HepG2 (cell line): Measurements from ENCODE around the gene APOC3. TPM values are rescaled to one million over a fixed set of nuclear protein-coding genes. Genes with fewer than 3 reads are reported as not detected.
A peak's percentile ranks its signal among the peaks of the same experiment; 100 is the strongest.

Experiments
- BCL3 ChIP-seq: sonication (generic); formaldehyde crosslinking; IDR thresholded peaks from 2 replicates; pipeline ENCODE4 v1.5.1; 2020; ENCODE audit warnings: mild to moderate bottlenecking, missing genetic modification reagents, moderate library complexity
- FOXK1 ChIP-seq: sonication (generic); formaldehyde crosslinking; IDR thresholded peaks from 2 replicates; pipeline ENCODE4 v1.4.0; 2020; ENCODE audit warnings: low read depth, missing genetic modification reagents, borderline replicate concordance
- MXI1 ChIP-seq: IDR thresholded peaks from 3 replicates; pipeline ENCODE4 v1.6.1; 2012; ENCODE audit warnings: low read depth, low read length, inconsistent platforms, borderline replicate concordance
- POLR2G ChIP-seq: fragments of 200-400 bp; formaldehyde crosslinking; IDR thresholded peaks from 2 replicates; pipeline ENCODE4 v1.6.1; 2018; ENCODE audit warnings: mild to moderate bottlenecking, low read depth, low read length, moderate library complexity
- RFX3 ChIP-seq: IDR thresholded peaks from 2 replicates; pipeline ENCODE4 v1.6.1; 2016; ENCODE audit warnings: missing biosample characterization, missing genetic modification reagents
- SRY ChIP-seq: sonication (generic); formaldehyde crosslinking; IDR thresholded peaks from 2 replicates; pipeline ENCODE4 v1.8.0; 2022; ENCODE audit warnings: mild to moderate bottlenecking, missing genetic modification reagents
- TARDBP ChIP-seq: sonication (generic); formaldehyde crosslinking; IDR thresholded peaks from 2 replicates; pipeline ENCODE4 v1.8.0; 2022; ENCODE audit warnings: mild to moderate bottlenecking, missing genetic modification reagents
- polyA plus RNA-seq, 8 experiments: library from polyadenylated mRNA; depleted of rRNA in 3 of 8; stranded (reverse) in 7 of 8; unstranded in 1 of 8; fragments of >200 nt; fragmentation: Illumina TruSeq in 4 of 8; extraction: Trizol in 4 of 8; gene quantifications; 2 replicates each; pipeline versions ENCODE4 v1.2.1 to v1.2.3, GENCODE V29; 2011 to 2016; ENCODE audit warnings: low read depth in 4 of 8, missing spikeins in 1 of 8, mixed read lengths in 1 of 8; ENCODE audit not compliant: insufficient read depth in 1 of 8
- total RNA-seq, 5 experiments: library from RNA; depleted of rRNA; stranded (reverse); fragments of >200 nt; fragmentation: Illumina TruSeq; extraction: Trizol; gene quantifications; 2 replicates each; pipeline ENCODE4 v1.2.3, GENCODE V29; 2016; ENCODE audit warnings: low read depth in 1 of 5
- TF ChIP-seq, protein P1 (sequence below): sonication (generic); formaldehyde crosslinking; IDR thresholded peaks from one replicate; pipeline ENCODE4 v1.5.1; 2020; ENCODE audit warnings: mild to moderate bottlenecking, missing genetic modification reagents; ENCODE audit errors: not compliant biosample characterization
- TF ChIP-seq, protein P2 (sequence below): sonication (generic); formaldehyde crosslinking; IDR thresholded peaks from 2 replicates; pipeline ENCODE4 v1.4.0; 2020; ENCODE audit warnings: missing genetic modification reagents
- TF ChIP-seq, protein P3 (sequence below): IDR thresholded peaks from 2 replicates; pipeline ENCODE4 v1.6.1; 2016; ENCODE audit warnings: mild to moderate bottlenecking

The APOC3 gene
- total and polyA plus RNA-seq, 2 of the 13 experiments (the other 11 are each of a cell fraction or from before 2014, with no cell fraction given): 314 to 687 TPM

DNA sequence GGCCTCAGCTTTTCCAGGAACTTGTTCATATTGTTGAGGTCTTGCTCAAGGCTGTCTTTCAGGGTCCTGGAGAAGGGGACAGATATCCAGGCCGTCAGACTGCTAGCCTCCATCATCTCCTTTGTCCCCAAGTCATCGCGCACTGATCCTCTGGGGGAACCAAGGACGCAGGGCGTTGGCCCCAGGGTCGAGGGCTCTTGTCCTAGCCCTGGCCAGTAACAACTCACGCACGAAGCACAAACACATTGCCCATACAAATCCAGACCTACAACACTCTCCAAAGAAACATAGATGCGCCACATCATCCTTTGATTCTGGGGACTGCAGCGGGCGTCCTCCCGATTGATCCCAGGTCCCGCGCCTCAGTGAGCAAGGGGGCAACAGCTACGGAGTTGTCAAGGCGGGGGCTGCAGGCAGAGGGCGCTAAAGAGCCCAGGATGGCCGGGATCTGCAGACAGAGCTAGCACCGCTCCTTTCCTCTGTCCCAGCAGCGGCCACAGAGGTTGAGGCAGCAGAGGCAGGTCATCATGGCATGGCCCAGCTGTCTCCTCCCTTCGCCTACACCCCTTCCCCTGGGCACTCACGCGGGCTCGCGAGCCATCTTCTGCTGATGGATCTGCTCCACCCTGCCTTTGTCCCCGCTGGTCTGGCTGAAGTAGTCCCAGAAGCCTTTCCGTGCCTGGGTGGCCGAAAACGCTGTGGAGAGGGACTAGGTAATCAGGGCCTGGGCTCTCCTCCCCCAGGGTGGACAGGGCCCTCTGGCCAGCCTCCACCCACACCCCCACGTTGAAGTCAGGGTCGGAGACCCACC lies 38.5 kb upstream of the APOC3 start (continued):
- TF ChIP-seq, protein P1, sequence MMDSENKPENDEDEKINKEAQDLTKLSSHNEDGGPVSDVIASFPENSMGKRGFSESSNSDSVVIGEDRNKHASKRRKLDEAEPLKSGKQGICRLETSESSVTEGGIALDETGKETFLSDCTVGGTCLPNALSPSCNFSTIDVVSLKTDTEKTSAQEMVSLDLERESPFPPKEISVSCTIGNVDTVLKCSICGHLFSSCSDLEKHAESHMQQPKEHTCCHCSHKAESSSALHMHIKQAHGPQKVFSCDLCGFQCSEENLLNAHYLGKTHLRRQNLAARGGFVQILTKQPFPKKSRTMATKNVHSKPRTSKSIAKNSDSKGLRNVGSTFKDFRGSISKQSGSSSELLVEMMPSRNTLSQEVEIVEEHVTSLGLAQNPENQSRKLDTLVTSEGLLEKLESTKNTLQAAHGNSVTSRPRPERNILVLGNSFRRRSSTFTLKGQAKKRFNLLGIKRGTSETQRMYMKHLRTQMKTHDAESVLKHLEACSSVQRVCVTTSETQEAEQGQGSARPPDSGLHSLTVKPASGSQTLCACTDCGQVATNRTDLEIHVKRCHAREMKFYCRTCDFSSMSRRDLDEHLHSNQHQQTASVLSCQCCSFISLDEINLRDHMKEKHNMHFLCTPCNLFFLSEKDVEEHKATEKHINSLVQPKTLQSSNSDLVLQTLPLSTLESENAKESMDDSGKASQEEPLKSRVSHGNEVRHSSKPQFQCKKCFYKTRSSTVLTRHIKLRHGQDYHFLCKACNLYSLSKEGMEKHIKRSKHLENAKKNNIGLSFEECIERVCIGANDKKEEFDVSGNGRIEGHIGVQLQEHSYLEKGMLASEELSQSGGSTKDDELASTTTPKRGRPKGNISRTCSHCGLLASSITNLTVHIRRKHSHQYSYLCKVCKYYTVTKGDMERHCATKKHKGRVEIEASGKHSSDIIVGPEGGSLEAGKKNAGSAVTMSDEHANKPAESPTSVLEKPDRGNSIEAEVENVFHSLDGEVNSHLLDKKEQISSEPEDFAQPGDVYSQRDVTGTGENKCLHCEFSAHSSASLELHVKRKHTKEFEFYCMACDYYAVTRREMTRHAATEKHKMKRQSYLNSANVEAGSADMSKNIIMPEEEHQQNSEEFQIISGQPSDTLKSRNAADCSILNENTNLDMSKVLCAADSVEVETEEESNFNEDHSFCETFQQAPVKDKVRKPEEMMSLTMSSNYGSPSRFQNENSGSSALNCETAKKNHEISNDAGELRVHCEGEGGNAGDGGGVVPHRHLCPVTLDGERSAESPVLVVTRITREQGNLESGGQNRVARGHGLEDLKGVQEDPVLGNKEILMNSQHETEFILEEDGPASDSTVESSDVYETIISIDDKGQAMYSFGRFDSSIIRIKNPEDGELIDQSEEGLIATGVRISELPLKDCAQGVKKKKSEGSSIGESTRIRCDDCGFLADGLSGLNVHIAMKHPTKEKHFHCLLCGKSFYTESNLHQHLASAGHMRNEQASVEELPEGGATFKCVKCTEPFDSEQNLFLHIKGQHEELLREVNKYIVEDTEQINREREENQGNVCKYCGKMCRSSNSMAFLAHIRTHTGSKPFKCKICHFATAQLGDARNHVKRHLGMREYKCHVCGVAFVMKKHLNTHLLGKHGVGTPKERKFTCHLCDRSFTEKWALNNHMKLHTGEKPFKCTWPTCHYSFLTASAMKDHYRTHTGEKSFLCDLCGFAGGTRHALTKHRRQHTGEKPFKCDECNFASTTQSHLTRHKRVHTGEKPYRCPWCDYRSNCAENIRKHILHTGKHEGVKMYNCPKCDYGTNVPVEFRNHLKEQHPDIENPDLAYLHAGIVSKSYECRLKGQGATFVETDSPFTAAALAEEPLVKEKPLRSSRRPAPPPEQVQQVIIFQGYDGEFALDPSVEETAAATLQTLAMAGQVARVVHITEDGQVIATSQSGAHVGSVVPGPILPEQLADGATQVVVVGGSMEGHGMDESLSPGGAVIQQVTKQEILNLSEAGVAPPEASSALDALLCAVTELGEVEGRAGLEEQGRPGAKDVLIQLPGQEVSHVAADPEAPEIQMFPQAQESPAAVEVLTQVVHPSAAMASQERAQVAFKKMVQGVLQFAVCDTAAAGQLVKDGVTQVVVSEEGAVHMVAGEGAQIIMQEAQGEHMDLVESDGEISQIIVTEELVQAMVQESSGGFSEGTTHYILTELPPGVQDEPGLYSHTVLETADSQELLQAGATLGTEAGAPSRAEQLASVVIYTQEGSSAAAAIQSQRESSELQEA (CRISPR knock-in tag): peak; percentile 65
- TF ChIP-seq, protein P2, sequence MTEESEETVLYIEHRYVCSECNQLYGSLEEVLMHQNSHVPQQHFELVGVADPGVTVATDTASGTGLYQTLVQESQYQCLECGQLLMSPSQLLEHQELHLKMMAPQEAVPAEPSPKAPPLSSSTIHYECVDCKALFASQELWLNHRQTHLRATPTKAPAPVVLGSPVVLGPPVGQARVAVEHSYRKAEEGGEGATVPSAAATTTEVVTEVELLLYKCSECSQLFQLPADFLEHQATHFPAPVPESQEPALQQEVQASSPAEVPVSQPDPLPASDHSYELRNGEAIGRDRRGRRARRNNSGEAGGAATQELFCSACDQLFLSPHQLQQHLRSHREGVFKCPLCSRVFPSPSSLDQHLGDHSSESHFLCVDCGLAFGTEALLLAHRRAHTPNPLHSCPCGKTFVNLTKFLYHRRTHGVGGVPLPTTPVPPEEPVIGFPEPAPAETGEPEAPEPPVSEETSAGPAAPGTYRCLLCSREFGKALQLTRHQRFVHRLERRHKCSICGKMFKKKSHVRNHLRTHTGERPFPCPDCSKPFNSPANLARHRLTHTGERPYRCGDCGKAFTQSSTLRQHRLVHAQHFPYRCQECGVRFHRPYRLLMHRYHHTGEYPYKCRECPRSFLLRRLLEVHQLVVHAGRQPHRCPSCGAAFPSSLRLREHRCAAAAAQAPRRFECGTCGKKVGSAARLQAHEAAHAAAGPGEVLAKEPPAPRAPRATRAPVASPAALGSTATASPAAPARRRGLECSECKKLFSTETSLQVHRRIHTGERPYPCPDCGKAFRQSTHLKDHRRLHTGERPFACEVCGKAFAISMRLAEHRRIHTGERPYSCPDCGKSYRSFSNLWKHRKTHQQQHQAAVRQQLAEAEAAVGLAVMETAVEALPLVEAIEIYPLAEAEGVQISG (CRISPR knock-in tag): peak; percentile 80
- TF ChIP-seq TARDBP: peak; percentile 51; the same call in 1 of the 2 replicates
- peak; percentile 29; the same call in 1 of the 2 replicates for TF ChIP-seq FOXK1 (CRISPR knock-in tag)
- peak; percentile 63; the same call in 2 of the 3 replicates for TF ChIP-seq MXI1
- TF ChIP-seq SRY: no peak
- TF ChIP-seq BCL3: 0 out of 2 replicates have a peak, but pooled peaks have one; percentile 36
- TF ChIP-seq RFX3 (CRISPR knock-in tag): no peak
- TF ChIP-seq POLR2G: peak; percentile 76
- TF ChIP-seq, protein P3, sequence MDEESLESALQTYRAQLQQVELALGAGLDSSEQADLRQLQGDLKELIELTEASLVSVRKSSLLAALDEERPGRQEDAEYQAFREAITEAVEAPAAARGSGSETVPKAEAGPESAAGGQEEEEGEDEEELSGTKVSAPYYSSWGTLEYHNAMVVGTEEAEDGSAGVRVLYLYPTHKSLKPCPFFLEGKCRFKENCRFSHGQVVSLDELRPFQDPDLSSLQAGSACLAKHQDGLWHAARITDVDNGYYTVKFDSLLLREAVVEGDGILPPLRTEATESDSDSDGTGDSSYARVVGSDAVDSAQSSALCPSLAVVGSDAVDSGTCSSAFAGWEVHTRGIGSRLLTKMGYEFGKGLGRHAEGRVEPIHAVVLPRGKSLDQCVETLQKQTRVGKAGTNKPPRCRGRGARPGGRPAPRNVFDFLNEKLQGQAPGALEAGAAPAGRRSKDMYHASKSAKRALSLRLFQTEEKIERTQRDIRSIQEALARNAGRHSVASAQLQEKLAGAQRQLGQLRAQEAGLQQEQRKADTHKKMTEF (CRISPR knock-in tag): peak; percentile 53; the same call in 1 of the 2 replicates
